Measurements from ENCODE around the gene PPAN.

DNA sequence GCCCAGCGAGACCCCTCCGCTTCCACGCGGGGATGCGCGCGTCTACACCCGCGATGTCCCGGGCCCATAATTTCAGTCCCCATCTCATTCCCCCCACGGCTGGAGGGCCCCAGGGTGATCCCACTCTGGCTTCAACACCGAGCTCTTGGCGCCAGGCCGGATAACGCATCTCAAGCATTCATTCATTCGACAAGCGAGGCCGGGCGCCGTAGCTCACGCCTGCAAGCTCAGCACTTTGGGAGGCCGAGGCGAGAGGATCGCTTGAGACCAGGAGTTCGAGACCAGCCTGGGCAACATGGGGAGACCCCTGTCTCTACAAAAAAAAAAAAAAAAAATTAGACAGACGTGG, 9.6 kb upstream of the PPAN start:
- TF ChIP-seq, protein P1, sequence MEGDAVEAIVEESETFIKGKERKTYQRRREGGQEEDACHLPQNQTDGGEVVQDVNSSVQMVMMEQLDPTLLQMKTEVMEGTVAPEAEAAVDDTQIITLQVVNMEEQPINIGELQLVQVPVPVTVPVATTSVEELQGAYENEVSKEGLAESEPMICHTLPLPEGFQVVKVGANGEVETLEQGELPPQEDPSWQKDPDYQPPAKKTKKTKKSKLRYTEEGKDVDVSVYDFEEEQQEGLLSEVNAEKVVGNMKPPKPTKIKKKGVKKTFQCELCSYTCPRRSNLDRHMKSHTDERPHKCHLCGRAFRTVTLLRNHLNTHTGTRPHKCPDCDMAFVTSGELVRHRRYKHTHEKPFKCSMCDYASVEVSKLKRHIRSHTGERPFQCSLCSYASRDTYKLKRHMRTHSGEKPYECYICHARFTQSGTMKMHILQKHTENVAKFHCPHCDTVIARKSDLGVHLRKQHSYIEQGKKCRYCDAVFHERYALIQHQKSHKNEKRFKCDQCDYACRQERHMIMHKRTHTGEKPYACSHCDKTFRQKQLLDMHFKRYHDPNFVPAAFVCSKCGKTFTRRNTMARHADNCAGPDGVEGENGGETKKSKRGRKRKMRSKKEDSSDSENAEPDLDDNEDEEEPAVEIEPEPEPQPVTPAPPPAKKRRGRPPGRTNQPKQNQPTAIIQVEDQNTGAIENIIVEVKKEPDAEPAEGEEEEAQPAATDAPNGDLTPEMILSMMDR (IDR thresholded peaks at IDR 0.05), result no peak
- TF ChIP-seq POLR2A (IDR thresholded peaks at IDR 0.05), result no peak

All from ovary (tissue), 3 donors.